Stomach smooth muscle (tissue), 2 donors: ENCODE data around the gene SPRR2G.
"Not testable (repeated sequence)": the region's sequence is repeated elsewhere in the genome, so short reads cannot be mapped to it uniquely, and the experiment has no call there.

ENCODE experiments used
- H3K27ac ChIP-seq: one replicate; pipeline ENCODE4 v1.7.0; 2013; ENCODE audit warnings: mild to moderate bottlenecking, low read length, inconsistent platforms
- H3K27me3 ChIP-seq, 2 donors: one replicate each; pipeline ENCODE4 v1.7.0; 2013; ENCODE audit warnings: low read length in 2 of 2; ENCODE audit not compliant: insufficient read depth in 2 of 2, control insufficient read depth in 1 of 2
- H3K36me3 ChIP-seq, 2 donors: one replicate each; pipeline ENCODE4 v1.7.0; 2013; ENCODE audit warnings: low read length in 2 of 2; ENCODE audit not compliant: control insufficient read depth in 2 of 2, insufficient read depth in 2 of 2
- H3K4me1 ChIP-seq: one replicate; pipeline ENCODE4 v1.7.0; 2013; ENCODE audit warnings: low read length; ENCODE audit not compliant: control insufficient read depth, insufficient read depth
- H3K4me3 ChIP-seq, 2 donors: one replicate each; pipeline ENCODE4 v1.7.0; 2013; ENCODE audit warnings: low read length in 2 of 2
- H3K9ac ChIP-seq, 2 donors: one replicate each; pipeline ENCODE4 v1.7.0; 2013; ENCODE audit warnings: low read length in 2 of 2, mild to moderate bottlenecking in 1 of 2
- H3K9me3 ChIP-seq, 2 donors: one replicate each; pipeline ENCODE4 v1.7.0; 2013; ENCODE audit warnings: low read length in 2 of 2; ENCODE audit not compliant: control insufficient read depth in 2 of 2
- donor health status: healthy.
- donor health status: Pancreatic carcinoma.

SPRR2G gene

GRCh38 chr1:153152481-153152880, 1.8 kb upstream of the SPRR2G start:
- Histone ChIP-seq H3K9me3 (no peaks in the 10 kb centered on the region), H3K27me3 (no peaks in the 10 kb centered on the region), H3K9ac (no peak overlapping the region), H3K36me3 (no peaks in the 10 kb centered on the region), H3K27ac (no peak overlapping the region), H3K4me3 (no peak overlapping the region), H3K4me1 (no peaks in the 10 kb centered on the region)

- H3K27me3 ChIP-seq = no peaks in the 10 kb centered on the region
- H3K4me3 ChIP-seq = no peak overlapping the region
- no peak overlapping the region for H3K9ac ChIP-seq
- no peaks in the 10 kb centered on the region for H3K4me1 ChIP-seq
- no peaks in the 10 kb centered on the region for H3K36me3 ChIP-seq
- H3K9me3 ChIP-seq = no peaks in the 10 kb centered on the region
- no peak overlapping the region for H3K27ac ChIP-seq
Observed at GRCh38 chr1:153141377-153141776, 9.3 kb downstream of the SPRR2G start.

GRCh38 chr1:153140484-153140883, 10.2 kb downstream of the SPRR2G start:
- Histone ChIP-seq H3K4me3 (no peak overlapping the region), H3K27me3 (no peaks in the 10 kb centered on the region), H3K36me3 (no peaks in the 10 kb centered on the region), H3K9ac (no peak overlapping the region), H3K4me1 (no peaks in the 10 kb centered on the region), H3K27ac (no peak overlapping the region), H3K9me3 (no peaks in the 10 kb centered on the region)

- Histone ChIP-seq H3K4me3 (no peak overlapping the region), H3K9ac (no peak overlapping the region), H3K36me3 (no peaks in the 10 kb centered on the region), H3K9me3 (no peaks in the 10 kb centered on the region), H3K4me1 (no peaks in the 10 kb centered on the region), H3K27ac (no peak overlapping the region), H3K27me3 (no peaks in the 10 kb centered on the region)
Observed at GRCh38 chr1:153133743-153134142, 16.9 kb downstream of the SPRR2G start.

- H3K27me3 ChIP-seq = no peaks in the 10 kb centered on the region
- no peaks in the 10 kb centered on the region for H3K4me1 ChIP-seq
- H3K27ac ChIP-seq = no peak overlapping the region
- H3K9me3 ChIP-seq = no peaks in the 10 kb centered on the region
- H3K4me3 ChIP-seq = no peak overlapping the region
- H3K9ac ChIP-seq = no peak overlapping the region
- H3K36me3 ChIP-seq = no peaks in the 10 kb centered on the region
Observed at GRCh38 chr1:153133267-153133666, 17.4 kb downstream of the SPRR2G start.

- not testable (repeated sequence) for H3K9me3 ChIP-seq, H3K36me3 ChIP-seq
Observed at GRCh38 chr1:153128688-153129087, 22.0 kb downstream of the SPRR2G start.

GRCh38 chr1:153127296-153127695, 23.4 kb downstream of the SPRR2G start:
- Histone ChIP-seq H3K9me3 (peaks cover 0 to 2% of the 10 kb centered on the region in 2 donors), H3K4me1 (no peaks in the 10 kb centered on the region), H3K27ac (no peak overlapping the region), H3K27me3 (no peaks in the 10 kb centered on the region), H3K9ac (no peak overlapping the region), H3K4me3 (no peak overlapping the region), H3K36me3 (no peaks in the 10 kb centered on the region)

More at GRCh38 chr1:153128688-153129087, 22.0 kb downstream of the SPRR2G start:
- not testable (repeated sequence) for H3K4me1 ChIP-seq, H3K4me3 ChIP-seq, H3K27me3 ChIP-seq, H3K27ac ChIP-seq, H3K9ac ChIP-seq

GRCh38 chr1:153125536-153125935, 25.2 kb downstream of the SPRR2G start:
- no peak overlapping the region for H3K27ac ChIP-seq
- H3K9ac ChIP-seq = no peak overlapping the region
- H3K9me3 ChIP-seq = peaks cover 0 to 2% of the 10 kb centered on the region in 2 donors
- H3K27me3 ChIP-seq = no peaks in the 10 kb centered on the region
- no peaks in the 10 kb centered on the region for H3K36me3 ChIP-seq
- no peak overlapping the region for H3K4me3 ChIP-seq
- H3K4me1 ChIP-seq = no peaks in the 10 kb centered on the region

- H3K9me3 ChIP-seq, H3K27me3 ChIP-seq, H3K36me3 ChIP-seq, H3K9ac ChIP-seq, H3K27ac ChIP-seq, H3K4me1 ChIP-seq, H3K4me3 ChIP-seq: not testable (repeated sequence)
Observed at GRCh38 chr1:153123793-153124192, 26.9 kb downstream of the SPRR2G start.

GRCh38 chr1:153122831-153123421, 27.8 kb downstream of the SPRR2G start:
- H3K36me3 ChIP-seq = no peaks in the 10 kb centered on the region
- H3K9me3 ChIP-seq = peaks cover 0 to 2% of the 10 kb centered on the region in 2 donors
- H3K9ac ChIP-seq = no peak overlapping the region
- no peaks in the 10 kb centered on the region for H3K27me3 ChIP-seq
- H3K4me3 ChIP-seq = no peak overlapping the region
- H3K27ac ChIP-seq = no peak overlapping the region
- H3K4me1 ChIP-seq = no peaks in the 10 kb centered on the region

GRCh38 chr1:153120945-153121344, 29.7 kb downstream of the SPRR2G start:
- H3K4me3 ChIP-seq = no peak overlapping the region
- no peaks in the 10 kb centered on the region for H3K27me3 ChIP-seq
- H3K27ac ChIP-seq = no peak overlapping the region
- no peaks in the 10 kb centered on the region for H3K36me3 ChIP-seq
- peaks cover 0 to 2% of the 10 kb centered on the region in 2 donors for H3K9me3 ChIP-seq
- H3K4me1 ChIP-seq = no peaks in the 10 kb centered on the region
- no peak overlapping the region for H3K9ac ChIP-seq
